K562 (cell line): ENCODE measurements around the gene WASHC4. TPM values are rescaled to one million over a fixed set of nuclear protein-coding genes. Genes with fewer than 3 reads are reported as not detected.

ENCODE experiments used
- ATAC-seq: fragments of 200-7000 bp; cut with Tn5 transposase; 3 replicates; pipeline ENCODE4 v1.9.1; 2020; ENCODE audit warnings: moderate library complexity
- BruUV-seq: library from RNA; stranded (reverse); fragments of 400-500 nt; replicated peaks from 2 replicates; lab custom pipeline; 2021; lab: Mats Ljungman, UMichigan
- CTCF ChIA-PET: fragments of 300-600 bp; formaldehyde crosslinking; extraction: SDS; loops from one replicate; lab custom pipeline; 2021; ENCODE audit warnings: low intra/inter-chr PET ratio; lab: Yijun Ruan, JAX
- POLR2A ChIA-PET: fragments of 300-600, 350-650 bp; sonication (Branson Sonifier 250); formaldehyde crosslinking; extraction: SDS; loops from one replicate; lab custom pipeline; 2021; ENCODE audit warnings: antibody characterized with exemption, inconsistent platforms; lab: Yijun Ruan, JAX
- DNase-seq, 4 experiments: peaks; one replicate each; pipeline versions ENCODE4 v3.0.0 to v3.0.0-alpha.2; 2011 to 2018; ENCODE audit warnings: low spot score in 3 of 4, mixed read lengths in 3 of 4; ENCODE audit errors: extremely low read depth in 1 of 4
- FAIRE-seq: peaks from 2 replicates; lab custom pipeline; 2011; peaks lifted over from hg19 to GRCh38; lab: Jason Lieb, UNC
- H2AFZ ChIP-seq: 2 replicates; pipeline ENCODE4 v1.6.0; 2011; ENCODE audit warnings: low read depth, low read length, control low read depth, inconsistent platforms
- H3K27ac ChIP-seq: fragments of 200-600 bp; 3 replicates; pipeline ENCODE4 v1.8.0; 2011; ENCODE audit warnings: low read depth, mild to moderate bottlenecking, control low read depth, inconsistent platforms, low read length, moderate library complexity, mixed read lengths; ENCODE audit errors: extremely low read depth
- H3K27me3 ChIP-seq, 2 experiments: fragments of 300-600 bp in 1 of 2; 2 replicates in 1 of 2; 3 replicates in 1 of 2; pipeline versions ENCODE4 v1.6.0 to v1.8.0; 2011; ENCODE audit warnings: inconsistent platforms in 2 of 2, low read length in 2 of 2, mild to moderate bottlenecking in 1 of 2, mixed read lengths in 1 of 2, moderate library complexity in 1 of 2; ENCODE audit not compliant: control insufficient read depth in 2 of 2, insufficient read depth in 2 of 2
- H3K36me3 ChIP-seq: fragments of 300-600 bp; 3 replicates; pipeline ENCODE4 v1.8.0; 2011; ENCODE audit warnings: mild to moderate bottlenecking, low read length, inconsistent platforms; ENCODE audit not compliant: control insufficient read depth, insufficient read depth
- H3K4me1 ChIP-seq, 2 experiments: fragments of 200-600 bp in 1 of 2; replicated peaks in 1 of 2; 2 replicates in 1 of 2; 3 replicates in 1 of 2; pipeline versions ENCODE4 v1.5.1 to v1.8.0; 2011; ENCODE audit warnings: inconsistent platforms in 2 of 2, low read length in 2 of 2, mild to moderate bottlenecking in 1 of 2, mixed read lengths in 1 of 2, moderate library complexity in 1 of 2; ENCODE audit not compliant: control insufficient read depth in 2 of 2, insufficient read depth in 2 of 2
- H3K4me2 ChIP-seq: 2 replicates; pipeline ENCODE4 v1.6.1; 2011; ENCODE audit warnings: low read length, control low read depth, inconsistent platforms, mixed read lengths; ENCODE audit not compliant: insufficient read depth
- H3K4me3 ChIP-seq: fragments of 200-600 bp; sonication (generic), shearing (Covaris generic); 2 replicates; pipeline ENCODE4 v1.5.1; 2016; ENCODE audit warnings: control low read depth, inconsistent platforms
- H3K79me2 ChIP-seq: fragments of 200-600 bp; 3 replicates; pipeline ENCODE4 v1.8.0; 2011; ENCODE audit warnings: low read length, inconsistent platforms; ENCODE audit not compliant: control insufficient read depth, insufficient read depth
- H3K9ac ChIP-seq, 2 experiments: 2 replicates each; pipeline versions ENCODE4 v1.6.0 to v1.6.1; 2011; ENCODE audit warnings: low read depth in 2 of 2, low read length in 2 of 2, control low read depth in 1 of 2, inconsistent platforms in 1 of 2, mild to moderate bottlenecking in 1 of 2, mixed read lengths in 1 of 2; ENCODE audit not compliant: insufficient read depth in 1 of 2
- H3K9me1 ChIP-seq: one replicate; pipeline ENCODE4 v1.6.0; 2011; ENCODE audit warnings: inconsistent platforms, mild to moderate bottlenecking, low read length, moderate library complexity; ENCODE audit not compliant: control insufficient read depth, insufficient read depth
- H3K9me3 ChIP-seq: replicated peaks from 2 replicates; pipeline ENCODE4 v1.5.1; 2011; ENCODE audit warnings: low read depth, low read length, inconsistent platforms; ENCODE audit not compliant: control insufficient read depth, insufficient read depth
- H4K20me1 ChIP-seq: replicated peaks from 2 replicates; pipeline ENCODE4 v1.6.1; 2011; ENCODE audit warnings: low read length, inconsistent platforms, mixed read lengths; ENCODE audit not compliant: control insufficient read depth, insufficient read depth
- CREBBP ChIP-seq: IDR thresholded peaks from one replicate; pipeline ENCODE4 v1.6.1; 2012; ENCODE audit warnings: low read depth, mild to moderate bottlenecking, control low read depth, inconsistent platforms, low read length
- ERF ChIP-seq: fragments of 450-650 bp; formaldehyde crosslinking; IDR thresholded peaks from 2 replicates; pipeline ENCODE4 v1.4.0; 2020; ENCODE audit warnings: mild to moderate bottlenecking, mixed read lengths
- MYBL2 ChIP-seq, 2 experiments: fragments of 450-650 bp in 1 of 2; sonication (generic) in 1 of 2; formaldehyde crosslinking in 1 of 2; IDR thresholded peaks; 2 replicates each; pipeline versions ENCODE4 v1.6.1 to v1.8.1; 2017 to 2022; ENCODE audit warnings: borderline replicate concordance in 1 of 2, inconsistent platforms in 1 of 2, low read depth in 1 of 2, mild to moderate bottlenecking in 1 of 2, missing genetic modification reagents in 1 of 2, moderate library complexity in 1 of 2
- NFE2L1 ChIP-seq: fragments of 450-650 bp; IDR thresholded peaks from 2 replicates; pipeline ENCODE4 v1.6.1; 2016; ENCODE audit warnings: missing genetic modification characterization, low read depth, mild to moderate bottlenecking, missing compliant biosample characterization, moderate library complexity, borderline replicate concordance
- RCOR1 ChIP-seq, 2 experiments: IDR thresholded peaks; 2 replicates each; pipeline ENCODE4 v1.6.1; 2012; ENCODE audit warnings: low read depth in 2 of 2, low read length in 2 of 2, borderline replicate concordance in 1 of 2, improper control_type of control experiment in 1 of 2
- WGBS: fragments of 100-300 bp; shearing (Covaris generic); methylation state at CpG from one replicate; pipeline ENCODE4 v1.1.6; 2016; ENCODE audit warnings: low coverage, mixed read lengths; ENCODE audit not compliant: insufficient coverage; ENCODE audit errors: missing lambda C conversion rate; 5-methylcytosine and 5-hydroxymethylcytosine counted together
- in situ Hi-C: fragments of 300-500 bp; cut with MboI; formaldehyde crosslinking; loops from 4 replicates; pipeline ENCODE4 v1.15.0; 2018; ENCODE audit warnings: inconsistent platforms, mixed read lengths
- intact Hi-C: fragments of 100-400 bp; cut with micrococcal nuclease; formaldehyde crosslinking; loops from 2 replicates; pipeline ENCODE4 v1.14.2; 2022
- polyA plus RNA-seq, 8 experiments: library from polyadenylated mRNA; depleted of rRNA in 4 of 8; stranded (reverse) in 5 of 8; unstranded in 3 of 8; fragments of >200 nt; fragmentation: Nextera tagmentation in 2 of 8; fragmentation: Illumina TruSeq in 1 of 8; extraction: Ambion mirVana in 2 of 8; extraction: Trizol in 1 of 8; gene quantifications; 2 replicates each; pipeline versions ENCODE4 v1.2.1 to v1.2.3, GENCODE V29; 2011 to 2014; ENCODE audit warnings: inconsistent platforms in 1 of 8, missing spikeins in 1 of 8
- total RNA-seq, 7 experiments: library from RNA; depleted of rRNA in 6 of 7; stranded (reverse); fragments of >200 nt in 6 of 7; fragmentation: Illumina TruSeq in 2 of 7; extraction: Trizol in 2 of 7; gene quantifications; 2 replicates each; pipeline versions ENCODE4 v1.2.1 to v1.2.3, GENCODE V29; 2011 to 2021; ENCODE audit warnings: low replicate concordance in 1 of 7
- TF ChIP-seq, protein P1 (sequence below): IDR thresholded peaks from 2 replicates; pipeline ENCODE4 v1.6.1; 2012; ENCODE audit warnings: low read depth, low read length, improper control_type of control experiment, borderline replicate concordance

WASHC4 gene
- total and polyA plus RNA-seq, 9 of the 15 experiments (the other 6 are each of a cell fraction or from before 2014, with no cell fraction given) = 12.5 to 38.5 (median 21.3) TPM

DNA sequence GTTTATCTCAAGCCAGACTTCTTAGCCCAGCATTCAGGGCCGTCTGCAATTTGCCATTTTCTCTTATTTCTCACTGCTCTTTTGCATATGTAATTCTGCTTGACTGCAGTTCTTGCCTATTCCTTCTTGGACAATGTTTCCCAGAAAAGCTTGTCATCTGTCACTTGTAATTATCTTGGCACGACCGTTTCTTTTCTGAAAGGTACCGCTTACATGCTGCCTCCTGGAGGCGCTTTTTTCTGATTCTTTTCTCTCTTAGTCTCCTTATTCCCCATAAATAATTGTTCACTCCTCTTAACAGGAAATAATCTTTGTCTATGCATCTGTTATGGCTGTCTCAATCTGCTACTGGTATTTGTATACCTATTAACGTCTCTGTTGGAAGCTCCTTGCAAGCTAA is 22.0 kb upstream of the WASHC4 start:
- intact Hi-C loops (no loop called here), in situ Hi-C loops (no loop called here)
- Histone ChIP-seq H3K9me1 (no peaks in the 10 kb centered on the region), H3K27me3 (no peaks in the 10 kb centered on the region), H3K27ac (no peak overlapping the region), H3K4me1 (peaks cover 8 to 9% of the 10 kb centered on the region in 2 experiments; a peak in 4 of 5 replicates), H3K4me2 (no peak overlapping the region), H3K79me2 (peaks cover 7% of the 10 kb centered on the region; the same call in 2 of the 3 replicates), H3K36me3 (no peaks in the 10 kb centered on the region), H2AFZ (no peak overlapping the region), H3K9ac (no peak overlapping the region), H4K20me1 (no peaks in the 10 kb centered on the region), H3K4me3 (no peak overlapping the region), H3K9me3 (no peaks in the 10 kb centered on the region)
- ChIA-PET CTCF (no interaction called here), POLR2A (interaction anchor here (0.6 to 1.5 kb wide), 2 partner anchors 12 to 46 kb away, joined by 3 read pairs; no protein-coding TSS in a partner anchor)
- FAIRE-seq = no peak
- WGBS = 49% methylated on average over 6 of the region's 6 CpGs
- no TSS peak for BruUV-seq
- TF ChIP-seq RCOR1 (IDR thresholded peaks at IDR 0.05; ENCODE audit: borderline replicate concordance in 1 of 2, low read depth in 2 of 2, low read length in 2 of 2) (no peak), CREBBP (no peak), ERF (CRISPR knock-in tag) (no peak), MYBL2 (IDR thresholded peaks at IDR 0.05; ENCODE audit: low read depth) (no peak), MYBL2 (CRISPR knock-in tag; IDR thresholded peaks at IDR 0.05; ENCODE audit: borderline replicate concordance) (no peak), NFE2L1 (tag) (no peak)
- TF ChIP-seq, protein P1, sequence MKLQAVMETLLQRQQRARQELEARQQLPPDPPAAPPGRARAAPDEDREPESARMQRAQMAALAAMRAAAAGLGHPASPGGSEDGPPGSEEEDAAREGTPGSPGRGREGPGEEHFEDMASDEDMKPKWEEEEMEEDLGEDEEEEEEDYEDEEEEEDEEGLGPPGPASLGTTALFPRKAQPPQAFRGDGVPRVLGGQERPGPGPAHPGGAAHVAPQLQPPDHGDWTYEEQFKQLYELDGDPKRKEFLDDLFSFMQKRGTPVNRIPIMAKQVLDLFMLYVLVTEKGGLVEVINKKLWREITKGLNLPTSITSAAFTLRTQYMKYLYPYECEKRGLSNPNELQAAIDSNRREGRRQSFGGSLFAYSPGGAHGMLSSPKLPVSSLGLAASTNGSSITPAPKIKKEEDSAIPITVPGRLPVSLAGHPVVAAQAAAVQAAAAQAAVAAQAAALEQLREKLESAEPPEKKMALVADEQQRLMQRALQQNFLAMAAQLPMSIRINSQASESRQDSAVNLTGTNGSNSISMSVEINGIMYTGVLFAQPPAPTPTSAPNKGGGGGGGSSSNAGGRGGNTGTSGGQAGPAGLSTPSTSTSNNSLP = no peak
- no peak for DNase-seq
- no peak for ATAC-seq
